ENCODE results near the gene MYOM3. TPM values are rescaled to one million over a fixed set of nuclear protein-coding genes. Genes with fewer than 3 reads are reported as not detected.

The MYOM3 gene
- total and polyA plus RNA-seq, 2 of the 13 experiments (the other 11 are each of a cell fraction or from before 2014, with no cell fraction given), result 5.8 to 15.3 TPM

DNA sequence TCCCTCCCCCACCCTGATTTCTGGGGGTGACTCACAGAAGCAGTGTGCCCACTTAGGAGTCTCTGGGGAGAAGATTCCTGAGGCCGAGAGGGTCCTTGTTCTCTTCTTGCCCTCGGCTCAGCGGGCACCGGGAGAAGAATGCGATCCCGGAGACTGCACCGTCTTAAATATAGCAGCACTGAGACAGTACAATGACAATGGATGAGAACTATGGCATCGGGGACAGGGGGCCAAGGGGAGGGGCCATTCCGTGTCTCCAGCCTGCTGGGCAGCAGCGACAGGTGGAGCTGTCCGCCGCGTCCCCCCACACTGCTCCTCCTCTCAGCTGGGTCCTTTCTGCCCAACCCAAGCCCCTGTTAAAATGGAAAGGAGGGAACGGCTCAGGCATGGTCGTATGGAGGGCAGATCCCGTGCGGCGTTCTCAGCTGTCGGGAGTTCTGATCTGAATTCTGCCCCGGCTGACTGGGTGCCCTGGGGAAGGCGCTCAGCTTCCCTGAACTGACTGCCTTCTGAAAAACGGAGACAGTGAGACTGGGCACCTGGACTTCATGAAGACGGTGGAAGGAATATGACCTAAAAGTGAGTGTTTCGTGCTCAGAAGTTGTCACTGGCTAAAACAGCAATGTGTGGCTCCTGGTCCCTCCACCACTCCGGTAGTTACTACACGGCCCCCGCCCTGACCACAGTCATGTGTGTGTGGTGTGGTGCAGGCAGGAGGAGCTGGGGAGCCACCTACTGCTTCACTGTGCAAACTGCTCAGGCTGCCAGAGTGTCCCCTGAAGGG is at the start of gene MYOM3 (continued):
- TF ChIP-seq, protein P1, sequence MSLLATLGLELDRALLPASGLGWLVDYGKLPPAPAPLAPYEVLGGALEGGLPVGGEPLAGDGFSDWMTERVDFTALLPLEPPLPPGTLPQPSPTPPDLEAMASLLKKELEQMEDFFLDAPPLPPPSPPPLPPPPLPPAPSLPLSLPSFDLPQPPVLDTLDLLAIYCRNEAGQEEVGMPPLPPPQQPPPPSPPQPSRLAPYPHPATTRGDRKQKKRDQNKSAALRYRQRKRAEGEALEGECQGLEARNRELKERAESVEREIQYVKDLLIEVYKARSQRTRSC (CRISPR knock-in tag; IDR thresholded peaks at IDR 0.05; ENCODE audit: low read depth), result no peak
- TF ChIP-seq ZNF260 (CRISPR knock-in tag; IDR thresholded peaks at IDR 0.05; ENCODE audit: borderline replicate concordance, low read depth) (no peak), HIVEP1 (CRISPR knock-in tag; IDR thresholded peaks at IDR 0.05) (no peak), RARG (CRISPR knock-in tag; IDR thresholded peaks at IDR 0.05; ENCODE audit: low read depth) (no peak), ZNF235 (CRISPR knock-in tag; IDR thresholded peaks at IDR 0.05; ENCODE audit: borderline replicate concordance) (no peak), GATAD2A (CRISPR knock-in tag; IDR thresholded peaks at IDR 0.05) (no peak; the same call in 1 of the 2 replicates), NFE2 (CRISPR knock-in tag; IDR thresholded peaks at IDR 0.05) (no peak), ATF7-NPFF (CRISPR knock-in tag; IDR thresholded peaks at IDR 0.05; ENCODE audit: low read depth) (no peak), ZNF678 (CRISPR knock-in tag; IDR thresholded peaks at IDR 0.05) (no peak), ZNF44 (CRISPR knock-in tag; IDR thresholded peaks at IDR 0.05) (no peak), RBFOX2 (IDR thresholded peaks at IDR 0.05; ENCODE audit: low read depth, low read length) (no peak), TBX3 (IDR thresholded peaks at IDR 0.05; ENCODE audit: borderline replicate concordance) (no peak), PPARG (CRISPR knock-in tag; conservative IDR thresholded peaks at IDR 0.05) (no peak), IRX3 (CRISPR knock-in tag; IDR thresholded peaks at IDR 0.05; ENCODE audit: borderline replicate concordance, low read depth) (no peak), MBNL3 (CRISPR knock-in tag; conservative IDR thresholded peaks at IDR 0.05) (no peak), NFYC (CRISPR knock-in tag; IDR thresholded peaks at IDR 0.05) (no peak), CHD4 (IDR thresholded peaks at IDR 0.05; ENCODE audit: borderline replicate concordance, low read length) (no peak), ZNF24 (IDR thresholded peaks at IDR 0.05) (no peak), NR3C1 (CRISPR knock-in tag; IDR thresholded peaks at IDR 0.05) (no peak), SAP130 (CRISPR knock-in tag; IDR thresholded peaks at IDR 0.05; ENCODE audit: low read depth) (peak; percentile 66), ZNF607 (CRISPR knock-in tag; IDR thresholded peaks at IDR 0.05; ENCODE audit: borderline replicate concordance) (0 out of 2 replicates have a peak, but pooled peaks have one; percentile 37), NCOA2 (CRISPR knock-in tag; IDR thresholded peaks at IDR 0.05) (no peak)
- TF ChIP-seq, protein P2, sequence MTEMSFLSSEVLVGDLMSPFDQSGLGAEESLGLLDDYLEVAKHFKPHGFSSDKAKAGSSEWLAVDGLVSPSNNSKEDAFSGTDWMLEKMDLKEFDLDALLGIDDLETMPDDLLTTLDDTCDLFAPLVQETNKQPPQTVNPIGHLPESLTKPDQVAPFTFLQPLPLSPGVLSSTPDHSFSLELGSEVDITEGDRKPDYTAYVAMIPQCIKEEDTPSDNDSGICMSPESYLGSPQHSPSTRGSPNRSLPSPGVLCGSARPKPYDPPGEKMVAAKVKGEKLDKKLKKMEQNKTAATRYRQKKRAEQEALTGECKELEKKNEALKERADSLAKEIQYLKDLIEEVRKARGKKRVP (CRISPR knock-in tag; IDR thresholded peaks at IDR 0.05), result no peak
- TF ChIP-seq, protein P3, sequence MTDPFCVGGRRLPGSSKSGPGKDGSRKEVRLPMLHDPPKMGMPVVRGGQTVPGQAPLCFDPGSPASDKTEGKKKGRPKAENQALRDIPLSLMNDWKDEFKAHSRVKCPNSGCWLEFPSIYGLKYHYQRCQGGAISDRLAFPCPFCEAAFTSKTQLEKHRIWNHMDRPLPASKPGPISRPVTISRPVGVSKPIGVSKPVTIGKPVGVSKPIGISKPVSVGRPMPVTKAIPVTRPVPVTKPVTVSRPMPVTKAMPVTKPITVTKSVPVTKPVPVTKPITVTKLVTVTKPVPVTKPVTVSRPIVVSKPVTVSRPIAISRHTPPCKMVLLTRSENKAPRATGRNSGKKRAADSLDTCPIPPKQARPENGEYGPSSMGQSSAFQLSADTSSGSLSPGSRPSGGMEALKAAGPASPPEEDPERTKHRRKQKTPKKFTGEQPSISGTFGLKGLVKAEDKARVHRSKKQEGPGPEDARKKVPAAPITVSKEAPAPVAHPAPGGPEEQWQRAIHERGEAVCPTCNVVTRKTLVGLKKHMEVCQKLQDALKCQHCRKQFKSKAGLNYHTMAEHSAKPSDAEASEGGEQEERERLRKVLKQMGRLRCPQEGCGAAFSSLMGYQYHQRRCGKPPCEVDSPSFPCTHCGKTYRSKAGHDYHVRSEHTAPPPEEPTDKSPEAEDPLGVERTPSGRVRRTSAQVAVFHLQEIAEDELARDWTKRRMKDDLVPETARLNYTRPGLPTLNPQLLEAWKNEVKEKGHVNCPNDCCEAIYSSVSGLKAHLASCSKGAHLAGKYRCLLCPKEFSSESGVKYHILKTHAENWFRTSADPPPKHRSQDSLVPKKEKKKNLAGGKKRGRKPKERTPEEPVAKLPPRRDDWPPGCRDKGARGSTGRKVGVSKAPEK (CRISPR knock-in tag; IDR thresholded peaks at IDR 0.05; ENCODE audit: borderline replicate concordance), result peak; percentile 60; the same call in 1 of the 2 replicates
- TF ChIP-seq, protein P4, sequence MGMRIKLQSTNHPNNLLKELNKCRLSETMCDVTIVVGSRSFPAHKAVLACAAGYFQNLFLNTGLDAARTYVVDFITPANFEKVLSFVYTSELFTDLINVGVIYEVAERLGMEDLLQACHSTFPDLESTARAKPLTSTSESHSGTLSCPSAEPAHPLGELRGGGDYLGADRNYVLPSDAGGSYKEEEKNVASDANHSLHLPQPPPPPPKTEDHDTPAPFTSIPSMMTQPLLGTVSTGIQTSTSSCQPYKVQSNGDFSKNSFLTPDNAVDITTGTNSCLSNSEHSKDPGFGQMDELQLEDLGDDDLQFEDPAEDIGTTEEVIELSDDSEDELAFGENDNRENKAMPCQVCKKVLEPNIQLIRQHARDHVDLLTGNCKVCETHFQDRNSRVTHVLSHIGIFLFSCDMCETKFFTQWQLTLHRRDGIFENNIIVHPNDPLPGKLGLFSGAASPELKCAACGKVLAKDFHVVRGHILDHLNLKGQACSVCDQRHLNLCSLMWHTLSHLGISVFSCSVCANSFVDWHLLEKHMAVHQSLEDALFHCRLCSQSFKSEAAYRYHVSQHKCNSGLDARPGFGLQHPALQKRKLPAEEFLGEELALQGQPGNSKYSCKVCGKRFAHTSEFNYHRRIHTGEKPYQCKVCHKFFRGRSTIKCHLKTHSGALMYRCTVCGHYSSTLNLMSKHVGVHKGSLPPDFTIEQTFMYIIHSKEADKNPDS (CRISPR knock-in tag; IDR thresholded peaks at IDR 0.05), result no peak; the same call in 1 of the 2 replicates

Data from HepG2 (cell line).